ENCODE measurements around the gene RABEP2.
"Not testable (repeated sequence)": the region's sequence is repeated elsewhere in the genome, so short reads cannot be mapped to it uniquely, and the experiment has no call there.

Gene RABEP2

GRCh38 chr16:28931801-28932225 lies 6.8 kb upstream of the RABEP2 start, which contains the start of gene CD19:
CD19 (plus strand) TSS chr16:28931971; CDS start chr16:28932001, 30 bp downstream.
- DNase-seq = no peak

GRCh38 chr16:28930652-28931051 lies 5.6 kb upstream of the RABEP2 start:
- DNase-seq = no peak

GRCh38 chr16:28930203-28930602 lies 5.2 kb upstream of the RABEP2 start:
- no peak for DNase-seq

- no peak for DNase-seq
Measured at GRCh38 chr16:28927815-28928214, 2.8 kb upstream of the RABEP2 start.

GRCh38 chr16:28926284-28926683 lies 1.2 kb upstream of the RABEP2 start:
- not testable (repeated sequence) for DNase-seq

GRCh38 chr16:28925386-28926228 lies 569 bp upstream of the RABEP2 start:
- peak in 1 of 2 experiments; percentile 74 for DNase-seq

GRCh38 chr16:28924399-28924761 lies 658 bp downstream of the RABEP2 start:
- no peak for DNase-seq

- no peak for DNase-seq
Measured at GRCh38 chr16:28923652-28924398, 1.2 kb downstream of the RABEP2 start.

- DNase-seq = no peak
Measured at GRCh38 chr16:28923231-28923587, 1.8 kb downstream of the RABEP2 start.

- DNase-seq = no peak
Measured at GRCh38 chr16:28918698-28919097, 6.3 kb downstream of the RABEP2 start.

- DNase-seq = no peak
Measured at GRCh38 chr16:28917095-28917494, 7.9 kb downstream of the RABEP2 start.

- no peak for DNase-seq
Measured at GRCh38 chr16:28915181-28915580, 9.9 kb downstream of the RABEP2 start.

GRCh38 chr16:28913946-28914724 lies 10.9 kb downstream of the RABEP2 start:
- DNase-seq = no peak

- DNase-seq = no peak
Measured at GRCh38 chr16:28912558-28912957, 12.5 kb downstream of the RABEP2 start.

- no peak for DNase-seq
Measured at GRCh38 chr16:28910086-28911031, 14.7 kb downstream of the RABEP2 start.

- DNase-seq = no peak
Measured at GRCh38 chr16:28905800-28906372, 19.2 kb downstream of the RABEP2 start.

- DNase-seq = no peak
Measured at GRCh38 chr16:28905229-28905754, 19.7 kb downstream of the RABEP2 start.

GRCh38 chr16:28904828-28905227 lies 20.2 kb downstream of the RABEP2 start:
- DNase-seq = no peak

GRCh38 chr16:28904363-28904762 lies 20.7 kb downstream of the RABEP2 start:
- DNase-seq = no peak

- DNase-seq = no peak
Measured at GRCh38 chr16:28903344-28904042, 21.5 kb downstream of the RABEP2 start.

GRCh38 chr16:28902909-28903308 lies 22.1 kb downstream of the RABEP2 start:
- no peak for DNase-seq

Measured in NCI-H446 (cell line).